ENCODE results near the gene PSMB3.

DNA sequence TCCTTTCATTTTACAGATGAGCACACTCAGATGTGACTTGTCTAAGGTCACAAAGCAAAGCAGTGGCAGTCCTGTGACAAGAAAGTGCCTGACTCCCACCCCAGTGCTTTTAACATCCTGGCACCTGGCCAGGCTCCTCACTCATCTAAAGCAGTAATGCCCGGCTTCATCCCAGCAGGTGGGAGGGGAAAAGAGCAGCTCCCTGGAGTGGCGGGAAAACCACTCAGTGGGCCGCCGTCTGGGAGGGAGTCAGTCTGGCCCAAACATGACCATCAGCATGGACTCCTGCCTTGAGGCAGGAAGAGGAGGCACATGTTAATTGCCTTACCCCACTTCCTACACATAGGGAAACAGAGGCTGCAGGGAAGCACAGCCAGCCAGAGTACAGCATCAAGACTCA is 7.0 kb upstream of the PSMB3 start:
- TF ChIP-seq, protein P1, sequence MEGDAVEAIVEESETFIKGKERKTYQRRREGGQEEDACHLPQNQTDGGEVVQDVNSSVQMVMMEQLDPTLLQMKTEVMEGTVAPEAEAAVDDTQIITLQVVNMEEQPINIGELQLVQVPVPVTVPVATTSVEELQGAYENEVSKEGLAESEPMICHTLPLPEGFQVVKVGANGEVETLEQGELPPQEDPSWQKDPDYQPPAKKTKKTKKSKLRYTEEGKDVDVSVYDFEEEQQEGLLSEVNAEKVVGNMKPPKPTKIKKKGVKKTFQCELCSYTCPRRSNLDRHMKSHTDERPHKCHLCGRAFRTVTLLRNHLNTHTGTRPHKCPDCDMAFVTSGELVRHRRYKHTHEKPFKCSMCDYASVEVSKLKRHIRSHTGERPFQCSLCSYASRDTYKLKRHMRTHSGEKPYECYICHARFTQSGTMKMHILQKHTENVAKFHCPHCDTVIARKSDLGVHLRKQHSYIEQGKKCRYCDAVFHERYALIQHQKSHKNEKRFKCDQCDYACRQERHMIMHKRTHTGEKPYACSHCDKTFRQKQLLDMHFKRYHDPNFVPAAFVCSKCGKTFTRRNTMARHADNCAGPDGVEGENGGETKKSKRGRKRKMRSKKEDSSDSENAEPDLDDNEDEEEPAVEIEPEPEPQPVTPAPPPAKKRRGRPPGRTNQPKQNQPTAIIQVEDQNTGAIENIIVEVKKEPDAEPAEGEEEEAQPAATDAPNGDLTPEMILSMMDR (IDR thresholded peaks at IDR 0.05 in 2 of 3, conservative IDR thresholded peaks at IDR 0.05 in 1 of 3; ENCODE audit: borderline replicate concordance in 1 of 3, insufficient read depth in 1 of 3, low read depth in 2 of 3, low read length in 2 of 3) = no peak
- TF ChIP-seq YY1 (IDR thresholded peaks at IDR 0.05; ENCODE audit: extremely low read depth, insufficient replicate concordance, low read depth, low read length) (no peak), POLR2AphosphoS5 (IDR thresholded peaks at IDR 0.05; ENCODE audit: low read depth, low read length) (no peak), ZFX (IDR thresholded peaks at IDR 0.05) (no peak), POLR2A (IDR thresholded peaks at IDR 0.05; ENCODE audit: borderline replicate concordance, extremely low read depth, insufficient read depth, insufficient read length) (no peak), EZH2phosphoT487 (IDR thresholded peaks at IDR 0.05; ENCODE audit: borderline replicate concordance) (no peak), FOSL1 (IDR thresholded peaks at IDR 0.05; ENCODE audit: low read depth) (no peak), CBX3 (IDR thresholded peaks at IDR 0.05; ENCODE audit: low read depth) (no peak), SIN3A (IDR thresholded peaks at IDR 0.05; ENCODE audit: low read depth) (no peak), CEBPB (IDR thresholded peaks at IDR 0.05; ENCODE audit: low read depth) (no peak)
- TF ChIP-seq, protein P2, sequence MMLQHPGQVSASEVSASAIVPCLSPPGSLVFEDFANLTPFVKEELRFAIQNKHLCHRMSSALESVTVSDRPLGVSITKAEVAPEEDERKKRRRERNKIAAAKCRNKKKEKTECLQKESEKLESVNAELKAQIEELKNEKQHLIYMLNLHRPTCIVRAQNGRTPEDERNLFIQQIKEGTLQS (IDR thresholded peaks at IDR 0.05) = no peak

Data from HCT116 (cell line).